Epithelial cell of proximal tubule (primary cell): ENCODE data around the gene EFNA2. TPM values are rescaled to one million over a fixed set of nuclear protein-coding genes. Genes with fewer than 3 reads are reported as not detected.

Experiments
- DNase-seq: peaks from one replicate; pipeline ENCODE4 v3.0.0-alpha.2; 2011; ENCODE audit warnings: low read depth
- H3K4me3 ChIP-seq: 2 replicates; pipeline ENCODE4 v1.5.1; 2011; ENCODE audit warnings: low read depth, mild to moderate bottlenecking, low read length
- total RNA-seq: library from RNA; depleted of rRNA; stranded (reverse); fragments of >200 nt; gene quantifications from 2 replicates; pipeline ENCODE4 v1.2.3, GENCODE V29; 2015
- TF ChIP-seq, protein P1 (sequence below): conservative IDR thresholded peaks from 2 replicates; pipeline ENCODE4 v1.5.1; 2012; ENCODE audit warnings: low read depth, mild to moderate bottlenecking, low read length

Gene EFNA2
- 0.23 and 0.36 TPM in 2 replicates for total RNA-seq

DNA sequence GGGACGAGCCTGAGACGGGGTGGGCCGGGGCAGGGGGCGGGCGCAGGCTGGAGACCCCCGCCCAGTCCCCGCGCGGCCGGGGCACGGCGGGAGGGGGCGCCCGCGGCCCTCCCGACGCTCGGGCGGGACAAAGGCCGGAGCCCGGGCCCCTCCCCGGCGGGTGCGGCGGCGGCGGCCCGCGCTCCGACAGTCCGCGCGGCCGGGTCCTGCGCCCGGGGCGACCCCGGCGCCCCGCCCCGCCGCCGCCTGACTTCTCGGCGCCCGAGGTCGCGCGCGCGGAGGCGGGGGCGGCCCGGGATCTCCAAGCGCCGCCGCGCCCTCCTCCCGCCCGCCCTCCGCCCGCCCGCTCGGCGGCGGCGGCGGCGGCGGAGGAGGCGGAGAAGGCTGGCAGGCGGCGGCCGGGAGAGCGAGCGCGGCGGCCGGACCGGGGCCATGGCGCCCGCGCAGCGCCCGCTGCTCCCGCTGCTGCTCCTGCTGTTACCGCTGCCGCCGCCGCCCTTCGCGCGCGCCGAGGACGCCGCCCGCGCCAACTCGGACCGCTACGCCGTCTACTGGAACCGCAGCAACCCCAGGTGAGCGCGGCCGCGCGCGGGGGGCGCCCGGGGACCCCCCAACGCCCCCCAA, at the start of gene EFNA2:
EFNA2 (plus strand) TSS at position 137 of the 624 bp plus-strand sequence; CDS start at position 433, 296 bp downstream.
- no peak for DNase-seq
- TF ChIP-seq, protein P1, sequence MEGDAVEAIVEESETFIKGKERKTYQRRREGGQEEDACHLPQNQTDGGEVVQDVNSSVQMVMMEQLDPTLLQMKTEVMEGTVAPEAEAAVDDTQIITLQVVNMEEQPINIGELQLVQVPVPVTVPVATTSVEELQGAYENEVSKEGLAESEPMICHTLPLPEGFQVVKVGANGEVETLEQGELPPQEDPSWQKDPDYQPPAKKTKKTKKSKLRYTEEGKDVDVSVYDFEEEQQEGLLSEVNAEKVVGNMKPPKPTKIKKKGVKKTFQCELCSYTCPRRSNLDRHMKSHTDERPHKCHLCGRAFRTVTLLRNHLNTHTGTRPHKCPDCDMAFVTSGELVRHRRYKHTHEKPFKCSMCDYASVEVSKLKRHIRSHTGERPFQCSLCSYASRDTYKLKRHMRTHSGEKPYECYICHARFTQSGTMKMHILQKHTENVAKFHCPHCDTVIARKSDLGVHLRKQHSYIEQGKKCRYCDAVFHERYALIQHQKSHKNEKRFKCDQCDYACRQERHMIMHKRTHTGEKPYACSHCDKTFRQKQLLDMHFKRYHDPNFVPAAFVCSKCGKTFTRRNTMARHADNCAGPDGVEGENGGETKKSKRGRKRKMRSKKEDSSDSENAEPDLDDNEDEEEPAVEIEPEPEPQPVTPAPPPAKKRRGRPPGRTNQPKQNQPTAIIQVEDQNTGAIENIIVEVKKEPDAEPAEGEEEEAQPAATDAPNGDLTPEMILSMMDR: no peak

DNA sequence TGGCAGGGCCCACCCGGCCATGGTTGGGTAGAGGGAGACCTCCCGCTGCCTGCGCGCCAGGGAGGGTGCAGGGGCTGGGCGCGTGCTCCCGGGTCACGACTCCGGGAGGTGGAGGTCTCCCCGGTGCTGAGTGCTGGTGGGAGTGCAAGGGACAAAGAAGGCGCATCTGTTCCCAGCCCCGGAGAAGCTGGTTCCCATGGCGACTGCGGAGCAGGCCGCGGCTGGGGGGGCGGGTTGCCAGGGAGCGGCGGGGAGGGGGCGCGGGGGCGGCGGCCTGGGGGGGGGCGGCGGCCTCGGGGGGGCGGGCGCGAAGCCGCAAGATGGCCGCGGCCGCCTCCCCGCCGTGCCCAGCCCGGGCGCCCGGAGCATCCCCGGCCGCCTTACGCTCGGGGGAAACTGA, 49.1 kb upstream of the EFNA2 start:
- DNase-seq: no peak
- peak overlapping the region; percentile 73 for H3K4me3 ChIP-seq
- TF ChIP-seq, protein P1: no peak

More for the DNA sequence above, at the start of gene EFNA2:
- H3K4me3 ChIP-seq: no peak within 1 kb of the TSS

- DNase-seq: no peak
- TF ChIP-seq, protein P1: no peak
- H3K4me3 ChIP-seq: peak overlapping the region; percentile 73
These were observed 48.5 kb upstream of the EFNA2 start for GRCh38 chr19:1237027-1237659.

DNA sequence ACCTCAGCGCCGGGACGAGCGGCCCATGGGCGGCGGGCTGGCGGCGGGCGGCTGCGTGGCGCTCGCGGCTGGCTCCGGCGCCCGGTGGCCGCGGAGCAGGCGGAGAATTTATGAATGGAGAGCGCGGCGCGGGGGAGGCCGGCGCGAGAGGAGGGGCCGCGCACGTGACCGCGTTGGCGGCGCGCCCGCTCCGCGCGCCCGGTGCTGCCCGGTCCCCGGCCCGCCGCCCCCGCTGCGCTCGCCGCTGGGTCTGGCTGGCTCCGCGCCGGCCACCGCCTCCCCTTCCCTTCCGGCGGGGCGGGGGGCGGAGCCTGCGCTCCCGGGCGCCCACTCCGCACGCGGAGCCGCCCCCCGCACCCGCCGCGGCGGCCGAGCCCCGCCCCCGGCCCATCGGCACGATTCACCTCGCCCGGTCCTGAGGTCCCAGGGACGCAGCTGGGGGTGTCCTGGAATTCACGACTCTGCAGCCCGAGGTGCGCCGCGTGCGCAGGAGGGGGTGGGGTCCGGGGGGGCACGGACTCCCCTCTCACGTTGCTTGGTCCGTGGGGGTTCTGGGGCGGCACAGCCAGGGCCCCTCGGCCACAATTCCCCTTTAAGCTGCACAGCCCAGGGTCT, 47.8 kb upstream of the EFNA2 start, which contains the start of gene CBARP:
CBARP (minus strand) TSS at position 252 of the 615 bp plus-strand sequence. CDS start 1,905 bp downstream, outside the sequence.
- DNase-seq: no peak
- TF ChIP-seq, protein P1: no peak
- peak within 1 kb of the TSS; percentile 73 for H3K4me3 ChIP-seq

GRCh38 chr19:1238369-1239303, 47.0 kb upstream of the EFNA2 start:
- TF ChIP-seq, protein P1: no peak
- no peak for DNase-seq
- H3K4me3 ChIP-seq: peak overlapping the region; percentile 51

DNA sequence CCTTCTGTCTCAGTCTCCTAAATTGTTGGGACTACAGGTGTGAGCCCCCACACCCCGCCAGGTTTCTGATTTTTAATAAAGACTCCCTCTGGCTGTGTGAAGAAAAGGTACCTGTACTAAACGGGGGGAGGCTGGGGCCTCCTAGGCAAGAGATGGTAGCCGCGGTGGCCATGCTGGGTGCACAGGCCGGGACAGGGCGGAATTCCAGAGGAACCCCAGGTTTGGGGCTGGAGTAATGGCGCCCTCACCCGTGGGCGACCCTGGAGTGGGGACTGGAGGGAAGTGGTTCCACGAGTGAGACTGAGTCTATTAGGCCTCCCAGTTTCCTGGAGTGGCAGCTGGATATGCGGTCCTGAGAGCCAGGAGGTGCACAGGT, 46.3 kb upstream of the EFNA2 start:
- TF ChIP-seq, protein P1: no peak
- no peak overlapping the region for H3K4me3 ChIP-seq

More for the DNA sequence above, 46.3 kb upstream of the EFNA2 start:
- no peak for DNase-seq
